GM03348 (cell line): Measurements from ENCODE around the gene SEPTIN2.
"Not testable (repeated sequence)": the region's sequence is repeated elsewhere in the genome, so short reads cannot be mapped to it uniquely, and the experiment has no call there.

Experiments
- DNase-seq: peaks from one replicate; pipeline ENCODE4 v3.0.0; 2012; ENCODE audit warnings: low spot score

Gene SEPTIN2

GRCh38 chr2:241315879-241316631 lies at the start of gene SEPTIN2:
Gene SEPTIN2 (plus strand): TSS chr2:241315925. CDS start chr2:241324233, 8,308 bp downstream.
- no peak for DNase-seq

GRCh38 chr2:241267249-241268067 lies 48.3 kb upstream of the SEPTIN2 start:
- DNase-seq: no peak

- DNase-seq: no peak
Observed at GRCh38 chr2:241268306-241268705, 47.4 kb upstream of the SEPTIN2 start.

- DNase-seq: peak; percentile 54
Observed at GRCh38 chr2:241268716-241269445, 46.8 kb upstream of the SEPTIN2 start.

- no peak for DNase-seq
Observed at GRCh38 chr2:241269707-241270520, 45.8 kb upstream of the SEPTIN2 start.

GRCh38 chr2:241270531-241270930 lies 45.2 kb upstream of the SEPTIN2 start:
- no peak for DNase-seq

GRCh38 chr2:241271706-241272302 lies 43.9 kb upstream of the SEPTIN2 start:
- peak; percentile 92 for DNase-seq

GRCh38 chr2:241272303-241273209 lies 43.2 kb upstream of the SEPTIN2 start:
- DNase-seq: peak; percentile 97

GRCh38 chr2:241273210-241274020 lies 42.3 kb upstream of the SEPTIN2 start:
- DNase-seq: no peak

GRCh38 chr2:241274127-241274526 lies 41.6 kb upstream of the SEPTIN2 start:
- no peak for DNase-seq

- no peak for DNase-seq
Observed at GRCh38 chr2:241275504-241275903, 40.2 kb upstream of the SEPTIN2 start.

- DNase-seq: no peak
Observed at GRCh38 chr2:241275910-241276309, 39.8 kb upstream of the SEPTIN2 start.

- DNase-seq: not testable (repeated sequence)
Observed at GRCh38 chr2:241278306-241278705, 37.4 kb upstream of the SEPTIN2 start.

- no peak for DNase-seq
Observed at GRCh38 chr2:241279413-241279812, 36.3 kb upstream of the SEPTIN2 start.

GRCh38 chr2:241279828-241280227 lies 35.9 kb upstream of the SEPTIN2 start:
- DNase-seq: no peak

- no peak for DNase-seq
Observed at GRCh38 chr2:241280291-241280690, 35.4 kb upstream of the SEPTIN2 start.

GRCh38 chr2:241282555-241282954 lies 33.2 kb upstream of the SEPTIN2 start:
- no peak for DNase-seq

- no peak for DNase-seq
Observed at GRCh38 chr2:241285596-241285995, 30.1 kb upstream of the SEPTIN2 start.

GRCh38 chr2:241286348-241287090 lies 29.2 kb upstream of the SEPTIN2 start:
- no peak for DNase-seq
